Measurements from ENCODE around the gene IL36G. TPM values are rescaled to one million over a fixed set of nuclear protein-coding genes. Genes with fewer than 3 reads are reported as not detected.

IL36G gene
- total RNA-seq, 1 donor from 2014 or later: not detected

DNA sequence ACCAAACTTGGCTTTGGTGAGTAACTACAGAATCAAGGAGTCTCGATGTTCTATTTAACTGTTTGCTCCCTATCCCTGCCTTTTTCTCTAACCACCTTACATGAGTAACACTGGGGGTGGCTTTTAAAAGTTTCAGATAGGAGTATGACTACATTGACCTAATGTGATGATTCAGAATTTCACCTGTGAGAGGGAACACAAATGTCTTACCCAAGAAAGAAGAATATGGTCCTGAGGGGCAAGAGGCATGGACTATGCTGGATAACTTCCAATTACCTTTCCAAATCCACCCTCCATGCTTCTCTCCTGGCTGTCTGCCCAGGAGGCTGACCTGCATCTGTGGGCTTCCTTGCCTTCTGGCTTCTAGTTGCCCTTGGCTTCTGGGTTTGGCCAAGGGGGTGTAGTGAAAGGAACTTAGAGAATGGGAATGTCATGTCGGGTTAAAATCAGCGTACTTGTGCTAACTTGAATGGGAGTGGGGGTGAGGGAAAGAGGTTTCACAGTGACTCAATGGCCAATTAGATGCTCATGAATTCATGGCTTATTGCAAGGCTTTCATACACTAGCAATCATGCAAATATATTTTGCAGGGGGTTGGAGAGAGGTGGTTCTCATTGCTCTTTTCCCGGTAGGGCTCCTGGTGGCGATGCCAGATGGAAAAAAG, 5.3 kb upstream of the IL36G start:
- Mint-ChIP-seq H3K4me3 (ENCODE audit: unreplicated experiment) (no peak overlapping the region), H3K27me3 (ENCODE audit: unreplicated experiment) (peaks cover 61% of the 10 kb centered on the region)
- no peak for TF ChIP-seq CTCF (IDR thresholded peaks at IDR 0.05)

GRCh38 chr2:112973156-112973555, 4.7 kb upstream of the IL36G start:
- Mint-ChIP-seq H3K27ac (ENCODE audit: unreplicated experiment) (no peak overlapping the region), H3K9me3 (ENCODE audit: unreplicated experiment) (no peaks in the 10 kb centered on the region), H3K4me3 (ENCODE audit: unreplicated experiment) (no peak overlapping the region), H3K36me3 (ENCODE audit: unreplicated experiment) (no peaks in the 10 kb centered on the region), H3K4me1 (ENCODE audit: unreplicated experiment) (no peaks in the 10 kb centered on the region), H3K27me3 (ENCODE audit: unreplicated experiment) (peaks cover 55% of the 10 kb centered on the region)
- no peak for DNase-seq (ENCODE audit: extremely low spot score, unreplicated experiment)
- TF ChIP-seq CTCF (IDR thresholded peaks at IDR 0.05): no peak

More for the DNA sequence above, 5.3 kb upstream of the IL36G start:
- no peak overlapping the region for H3K27ac Mint-ChIP-seq (ENCODE audit: unreplicated experiment)
- no peaks in the 10 kb centered on the region for H3K9me3 Mint-ChIP-seq (ENCODE audit: unreplicated experiment)
- no peak for DNase-seq (ENCODE audit: extremely low spot score, unreplicated experiment)
- H3K4me1 Mint-ChIP-seq (ENCODE audit: unreplicated experiment): no peaks in the 10 kb centered on the region
- H3K36me3 Mint-ChIP-seq (ENCODE audit: unreplicated experiment): no peaks in the 10 kb centered on the region

- no peak overlapping the region for H3K4me3 Mint-ChIP-seq (ENCODE audit: unreplicated experiment)
- no peaks in the 10 kb centered on the region for H3K9me3 Mint-ChIP-seq (ENCODE audit: unreplicated experiment)
- peaks cover 26% of the 10 kb centered on the region for H3K27me3 Mint-ChIP-seq (ENCODE audit: unreplicated experiment)
These were observed 1.9 kb downstream of the IL36G start for GRCh38 chr2:112979731-112980130.

GRCh38 chr2:112980537-112980936, 2.7 kb downstream of the IL36G start:
- no peaks in the 10 kb centered on the region for H3K9me3 Mint-ChIP-seq (ENCODE audit: unreplicated experiment)
- no peak overlapping the region for H3K4me3 Mint-ChIP-seq (ENCODE audit: unreplicated experiment)
- H3K36me3 Mint-ChIP-seq (ENCODE audit: unreplicated experiment): no peaks in the 10 kb centered on the region
- no peaks in the 10 kb centered on the region for H3K4me1 Mint-ChIP-seq (ENCODE audit: unreplicated experiment)
- TF ChIP-seq CTCF (IDR thresholded peaks at IDR 0.05): no peak
- H3K27me3 Mint-ChIP-seq (ENCODE audit: unreplicated experiment): peaks cover 29% of the 10 kb centered on the region
- no peak overlapping the region for H3K27ac Mint-ChIP-seq (ENCODE audit: unreplicated experiment)
- no peak for DNase-seq (ENCODE audit: extremely low spot score, unreplicated experiment)

More at GRCh38 chr2:112979731-112980130, 1.9 kb downstream of the IL36G start:
- no peak for DNase-seq (ENCODE audit: extremely low spot score, unreplicated experiment)
- H3K36me3 Mint-ChIP-seq (ENCODE audit: unreplicated experiment): no peaks in the 10 kb centered on the region
- TF ChIP-seq CTCF (IDR thresholded peaks at IDR 0.05): no peak
- H3K27ac Mint-ChIP-seq (ENCODE audit: unreplicated experiment): no peak overlapping the region
- no peaks in the 10 kb centered on the region for H3K4me1 Mint-ChIP-seq (ENCODE audit: unreplicated experiment)

GRCh38 chr2:112985090-112985489, 7.3 kb downstream of the IL36G start:
- H3K36me3 Mint-ChIP-seq (ENCODE audit: unreplicated experiment): no peaks in the 10 kb centered on the region
- H3K9me3 Mint-ChIP-seq (ENCODE audit: unreplicated experiment): peaks cover 9% of the 10 kb centered on the region
- no peak overlapping the region for H3K27ac Mint-ChIP-seq (ENCODE audit: unreplicated experiment)
- no peaks in the 10 kb centered on the region for H3K4me1 Mint-ChIP-seq (ENCODE audit: unreplicated experiment)
- no peak for TF ChIP-seq CTCF (IDR thresholded peaks at IDR 0.05)
- no peak overlapping the region for H3K4me3 Mint-ChIP-seq (ENCODE audit: unreplicated experiment)
- H3K27me3 Mint-ChIP-seq (ENCODE audit: unreplicated experiment): peaks cover 22% of the 10 kb centered on the region
- DNase-seq (ENCODE audit: extremely low spot score, unreplicated experiment): no peak

Measured in osteocyte (in vitro differentiated cells).